ENCODE results near the gene NCKAP5. TPM values are rescaled to one million over a fixed set of nuclear protein-coding genes. Genes with fewer than 3 reads are reported as not detected.

NCKAP5 gene
- total and polyA plus RNA-seq, 9 of the 15 experiments (the other 6 are each of a cell fraction or from before 2014, with no cell fraction given) = not detected

GRCh38 chr2:132975193-132976105, 592.8 kb downstream of the NCKAP5 start:
- intact Hi-C loops (cut with micrococcal nuclease) = no loop called here
- H3K36me3 ChIP-seq (ENCODE audit: control insufficient read depth, insufficient read depth, low read length) = no peaks in the 10 kb centered on the region
- WGBS (ENCODE audit: insufficient coverage, low coverage, missing lambda C conversion rate) = 1% methylated on average over 5 of the region's 5 CpGs
- in situ Hi-C loops (cut with MboI) = no loop called here
- no peak for FAIRE-seq
- no peak for ATAC-seq
- ChIA-PET CTCF (ENCODE audit: low intra/inter-chr PET ratio) (no interaction called here), POLR2A (no interaction called here)
- no TSS peak for BruUV-seq (replicated peaks)
- H3K9ac ChIP-seq (ENCODE audit: insufficient read depth in 1 of 2, low read depth in 2 of 2, low read length in 2 of 2) = no peak overlapping the region
- no peak overlapping the region for H2AFZ ChIP-seq (ENCODE audit: low read depth, low read length)
- no peaks in the 10 kb centered on the region for H3K9me1 ChIP-seq (ENCODE audit: control insufficient read depth, insufficient read depth, low read length)
- no peak overlapping the region for H3K4me3 ChIP-seq
- no peak overlapping the region for H3K4me2 ChIP-seq (ENCODE audit: insufficient read depth, low read length)
- H3K9me3 ChIP-seq (replicated peaks; ENCODE audit: control insufficient read depth, insufficient read depth, low read depth, low read length) = no peaks in the 10 kb centered on the region
- H3K27me3 ChIP-seq (ENCODE audit: control insufficient read depth in 2 of 2, insufficient read depth in 2 of 2, low read length in 2 of 2) = no peaks in the 10 kb centered on the region
- H3K4me1 ChIP-seq (replicated peaks in 1 of 2; ENCODE audit: control insufficient read depth in 2 of 2, insufficient read depth in 2 of 2, low read length in 2 of 2) = no peaks in the 10 kb centered on the region
- H4K20me1 ChIP-seq (replicated peaks; ENCODE audit: control insufficient read depth, insufficient read depth, low read length) = no peaks in the 10 kb centered on the region
- no peak overlapping the region for H3K27ac ChIP-seq (ENCODE audit: extremely low read depth, low read depth, low read length)
- no peaks in the 10 kb centered on the region for H3K79me2 ChIP-seq (ENCODE audit: control insufficient read depth, insufficient read depth, low read length)
- no peak for DNase-seq (ENCODE audit: extremely low read depth in 1 of 4, low spot score in 3 of 4)
- TF ChIP-seq PCBP1 (IDR thresholded peaks at IDR 0.05; ENCODE audit: low read depth, low read length, poor library complexity, severe bottlenecking) = no peak
- no peak for TF ChIP-seq ASH1L (IDR thresholded peaks at IDR 0.05; ENCODE audit: borderline replicate concordance, low read depth, partially characterized antibody)
- TF ChIP-seq ZBTB7A (IDR thresholded peaks at IDR 0.05; ENCODE audit: borderline replicate concordance, control insufficient read depth, low read depth, low read length) = no peak
- no peak for TF ChIP-seq ZNF184 (CRISPR knock-in tag; IDR thresholded peaks at IDR 0.05)
- TF ChIP-seq IRF2 (CRISPR knock-in tag; IDR thresholded peaks at IDR 0.05) = no peak
- TF ChIP-seq NONO (IDR thresholded peaks at IDR 0.05; ENCODE audit: low read depth in 2 of 2, low read length in 1 of 2) = no peak
- TF ChIP-seq RFX1 (IDR thresholded peaks at IDR 0.05) = no peak
- TF ChIP-seq KAT7 (CRISPR knock-in tag; IDR thresholded peaks at IDR 0.05; ENCODE audit: borderline replicate concordance) = no peak
- TF ChIP-seq KLF13 (tag; IDR thresholded peaks at IDR 0.05; ENCODE audit: borderline replicate concordance, low read depth) = no peak
- TF ChIP-seq MBD2 (IDR thresholded peaks at IDR 0.05; ENCODE audit: borderline replicate concordance, low read depth) = no peak
- no peak for TF ChIP-seq ID3 (CRISPR knock-in tag; IDR thresholded peaks at IDR 0.05)
- no peak for TF ChIP-seq ID3 (tag; IDR thresholded peaks at IDR 0.05)
- TF ChIP-seq, protein P1, sequence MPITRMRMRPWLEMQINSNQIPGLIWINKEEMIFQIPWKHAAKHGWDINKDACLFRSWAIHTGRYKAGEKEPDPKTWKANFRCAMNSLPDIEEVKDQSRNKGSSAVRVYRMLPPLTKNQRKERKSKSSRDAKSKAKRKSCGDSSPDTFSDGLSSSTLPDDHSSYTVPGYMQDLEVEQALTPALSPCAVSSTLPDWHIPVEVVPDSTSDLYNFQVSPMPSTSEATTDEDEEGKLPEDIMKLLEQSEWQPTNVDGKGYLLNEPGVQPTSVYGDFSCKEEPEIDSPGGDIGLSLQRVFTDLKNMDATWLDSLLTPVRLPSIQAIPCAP (CRISPR knock-in tag; IDR thresholded peaks at IDR 0.05; ENCODE audit: borderline replicate concordance) = no peak
- TF ChIP-seq TEAD4 (IDR thresholded peaks at IDR 0.05; ENCODE audit: low read length) = no peak
- no peak for TF ChIP-seq TEAD4 (CRISPR knock-in tag; IDR thresholded peaks at IDR 0.05; ENCODE audit: borderline replicate concordance)
- TF ChIP-seq ZNF41 (CRISPR knock-in tag; conservative IDR thresholded peaks at IDR 0.05) = no peak
- TF ChIP-seq EHMT2 (IDR thresholded peaks at IDR 0.05) = no peak

All from K562 (cell line).